Motor neuron (in vitro differentiated cells): ENCODE measurements around the gene NOM1. TPM values are rescaled to one million over a fixed set of nuclear protein-coding genes. Genes with fewer than 3 reads are reported as not detected.

Source experiments
- ATAC-seq, 8 experiments: fragments of 200-7000 bp; cut with Tn5 transposase; replicated peaks in 6 of 8; 2 replicates each; pipeline ENCODE4 v1.8.0; 2021; ENCODE audit warnings: mild to moderate bottlenecking in 8 of 8, moderate library complexity in 8 of 8
- H3K27ac ChIP-seq, 2 donors: fragments of 250-450 bp; sonication (Bioruptor Pico); 2 replicates each; pipeline ENCODE4 v1.9.0; 2021; ENCODE audit warnings: antibody characterized with exemption in 2 of 2, mild to moderate bottlenecking in 2 of 2, moderate library complexity in 1 of 2
- H3K4me1 ChIP-seq, 2 donors: fragments of 250-450 bp; sonication (Bioruptor Pico); replicated peaks in 1 of 2; 2 replicates each; pipeline ENCODE4 v1.6.1; 2021; ENCODE audit warnings: antibody characterized with exemption in 2 of 2, mild to moderate bottlenecking in 2 of 2, moderate library complexity in 1 of 2
- H3K4me3 ChIP-seq, 5 donors: fragments of 250-450 bp; sonication (Bioruptor Pico); 2 replicates each; pipeline ENCODE4 v1.9.0; 2021; ENCODE audit warnings: antibody characterized with exemption in 5 of 5, mild to moderate bottlenecking in 5 of 5, moderate library complexity in 4 of 5
- WGBS, 10 experiments: fragments of 450-650 bp; shearing (Covaris generic); methylation state at CpG; one replicate each; pipeline ENCODE4 v1.0.0; 2022; 5-methylcytosine and 5-hydroxymethylcytosine counted together
- in situ Hi-C, 9 experiments: fragments of 400-800 bp; cut with MboI; loops; one replicate each; pipeline ENCODE4 v1.15.0; 2021; ENCODE audit warnings: low sequenced_read_pairs in 9 of 9, low pct_unique_long_range_greater_than_20kb in 2 of 9; ENCODE audit not compliant: unreplicated experiment in 9 of 9
- total RNA-seq, 8 experiments: library from RNA; unstranded; fragments of 300-600 nt; gene quantifications; 2 replicates each; pipeline versions ENCODE4 v1.2.3 to v1.2.4, GENCODE V29; 2022

Gene NOM1
- total RNA-seq, 8 experiments from 2014 or later: 7.2 to 44.4 (median 9.5) TPM

DNA sequence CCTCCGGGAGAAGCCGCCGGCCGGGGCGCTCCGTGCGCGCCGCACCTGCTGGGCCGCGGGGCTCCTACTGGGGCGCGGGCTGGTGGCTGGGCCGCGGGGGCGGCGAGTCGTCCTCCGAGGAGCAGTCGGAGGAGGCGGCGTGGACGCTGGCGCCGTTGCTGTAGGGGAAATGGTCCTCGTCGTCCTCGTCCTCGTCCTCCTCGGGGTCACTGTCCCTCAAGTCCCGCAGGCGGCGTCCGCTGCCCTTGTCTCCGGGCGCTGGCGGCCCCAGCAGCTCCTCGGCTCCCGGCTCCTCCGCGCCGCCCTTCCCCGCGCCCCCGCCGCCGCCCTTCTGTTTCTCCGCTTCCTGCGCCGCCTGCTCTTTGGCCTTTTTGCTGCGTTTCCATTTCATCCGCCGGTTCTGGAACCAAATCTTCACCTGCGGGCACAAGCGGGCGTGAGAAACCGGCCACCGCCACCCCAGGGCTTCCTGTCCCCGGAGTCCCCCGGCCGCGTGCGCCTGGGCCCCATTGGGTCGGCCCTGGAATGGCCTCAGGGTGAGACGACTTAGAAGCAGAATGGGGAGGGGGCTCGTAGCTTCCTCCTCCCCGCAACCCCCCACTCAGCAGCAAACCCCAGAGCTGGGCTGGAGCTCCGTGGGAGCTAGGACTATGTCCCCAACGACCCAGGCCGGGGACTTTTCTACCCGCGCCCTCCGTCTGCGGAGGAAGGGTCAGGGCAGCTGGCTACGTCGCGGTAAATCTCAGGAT, 56.1 kb downstream of the NOM1 start:
- no peak for ATAC-seq
- in situ Hi-C loops: no loop called here
- peak overlapping the region in 1 of 2 donors; percentile 21 for H3K27ac ChIP-seq
- 0 to 4% (median 2%) methylated on average over 3 to 10 of the region's 77 CpGs; no CpG with 5 or more reads in 7 of the 10 experiments for WGBS, 10 experiments
- peaks cover 23 to 36% of the 10 kb centered on the region in 2 donors for H3K4me1 ChIP-seq
- H3K4me3 ChIP-seq: peak overlapping the region in 3 of 5 donors; percentile 6 to 87 (median 51)

DNA sequence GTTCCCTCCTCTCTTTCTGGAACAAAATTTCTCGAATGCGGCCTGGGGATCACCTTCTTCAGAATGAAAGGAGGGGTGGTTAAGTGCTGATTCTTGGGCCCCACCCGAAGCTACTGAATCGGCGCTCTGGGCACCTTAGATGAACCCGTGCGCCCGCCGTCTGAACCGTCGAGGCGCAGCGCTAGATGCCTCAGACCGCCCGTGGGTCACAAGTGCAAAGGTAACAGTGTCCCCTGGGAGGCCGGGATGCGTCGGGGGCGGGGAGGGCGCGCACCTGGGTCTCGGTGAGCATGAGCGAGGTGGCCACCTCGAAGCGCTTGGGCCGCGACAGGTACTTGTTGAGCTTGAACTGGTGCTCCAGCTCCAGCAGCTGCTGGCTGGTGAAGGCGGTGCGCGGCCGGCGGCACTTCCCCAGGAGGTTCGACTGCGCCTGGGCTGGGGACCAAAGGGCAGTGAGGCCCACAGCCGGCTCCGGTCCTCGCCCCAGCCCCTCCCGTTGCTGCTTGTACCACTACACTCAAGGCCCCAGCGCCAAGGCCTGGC, 56.8 kb downstream of the NOM1 start:
- 2 to 23% (median 11%) methylated on average over 5 to 12 of the region's 39 CpGs; no CpG with 5 or more reads in 6 of the 10 experiments for WGBS, 10 experiments
- Histone ChIP-seq H3K4me1 (peaks cover 23 to 36% of the 10 kb centered on the region in 2 donors), H3K27ac (peak overlapping the region in 1 of 2 donors; percentile 21), H3K4me3 (peak overlapping the region in 2 of 5 donors; percentile 51 to 87)
- in situ Hi-C loops: no loop called here
- no peak for ATAC-seq

DNA sequence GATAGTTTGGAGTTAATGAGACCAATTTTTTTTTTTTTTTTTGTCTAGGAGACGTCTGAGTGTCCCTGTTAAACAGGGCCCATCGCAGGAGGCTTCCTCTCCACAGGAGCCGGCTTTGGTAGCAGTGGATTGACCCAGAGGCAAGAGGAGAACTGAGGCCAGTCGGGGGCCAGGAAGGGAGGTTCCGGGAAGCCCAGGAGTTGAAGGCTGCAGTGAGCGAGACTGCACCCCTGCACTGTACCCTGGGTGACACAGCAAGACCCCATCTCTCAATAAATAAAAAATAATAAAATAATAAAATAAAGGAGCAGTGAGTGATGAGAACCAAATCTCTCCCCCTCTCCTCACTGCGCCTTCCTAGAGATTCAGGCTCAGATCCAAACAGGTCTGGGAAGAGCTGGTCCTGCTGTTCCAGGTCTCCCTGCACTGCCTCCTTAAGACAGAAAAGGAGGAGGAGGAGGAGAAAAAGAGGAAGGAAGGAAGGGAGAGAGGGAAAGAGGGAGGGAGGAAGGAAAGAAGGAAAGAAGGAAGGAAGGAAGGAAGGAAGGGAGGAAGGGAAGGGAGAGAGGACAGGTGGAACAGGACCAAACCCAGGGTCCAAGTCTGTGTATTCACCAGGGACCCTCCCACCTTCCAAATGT, 57.4 kb downstream of the NOM1 start:
- in situ Hi-C loops: no loop called here
- Histone ChIP-seq H3K27ac (peak overlapping the region in 1 of 2 donors; percentile 72), H3K4me3 (peak overlapping the region in 3 of 5 donors; percentile 51 to 87 (median 66)), H3K4me1 (peaks cover 17 to 36% of the 10 kb centered on the region in 2 donors)
- no peak for ATAC-seq
- WGBS, 10 experiments: 0 to 100% (median 41%) methylated on average over 1 to 6 of the region's 7 CpGs; no CpG with 5 or more reads in 2 of the 10 experiments

DNA sequence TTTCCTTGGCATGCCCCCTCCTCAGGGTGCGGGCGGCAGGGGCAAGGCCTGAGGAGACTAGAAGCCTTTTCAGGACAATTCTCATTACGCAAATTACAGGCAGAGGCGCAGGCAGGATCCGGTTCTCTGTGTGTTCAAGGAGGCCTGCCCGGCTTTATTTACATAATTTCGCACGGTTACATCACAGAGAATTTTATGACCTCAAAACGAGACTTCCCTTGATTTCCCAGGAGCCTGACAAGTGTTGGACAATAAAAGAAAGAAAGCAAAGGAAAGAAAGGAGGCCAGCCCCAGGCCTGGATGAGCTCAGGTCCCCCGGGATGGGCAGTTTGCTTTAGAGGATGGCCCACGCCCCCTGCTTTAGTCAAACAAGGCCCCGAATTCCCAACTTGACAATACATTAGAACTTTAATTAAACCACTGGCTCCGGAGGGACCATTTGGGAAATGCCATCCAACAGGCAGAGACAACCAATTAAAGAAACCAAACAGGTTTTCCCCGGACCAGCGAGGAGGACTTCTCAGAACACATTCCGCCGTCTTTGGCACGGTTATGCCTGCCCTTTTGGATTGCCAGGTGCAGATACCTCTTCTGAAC, 58.1 kb downstream of the NOM1 start:
- Histone ChIP-seq H3K27ac (peak overlapping the region in 1 of 2 donors; percentile 72), H3K4me1 (peaks cover 11 to 35% of the 10 kb centered on the region in 2 donors), H3K4me3 (peak overlapping the region in 3 of 5 donors; percentile 51 to 87 (median 66))
- peak in 2 of 8 experiments; percentile 7 to 20 for ATAC-seq
- 7 to 54% (median 17%) methylated on average over 2 to 15 of the region's 18 CpGs; no CpG with 5 or more reads in 1 of the 10 experiments for WGBS, 10 experiments
- in situ Hi-C loops: no loop called here

DNA sequence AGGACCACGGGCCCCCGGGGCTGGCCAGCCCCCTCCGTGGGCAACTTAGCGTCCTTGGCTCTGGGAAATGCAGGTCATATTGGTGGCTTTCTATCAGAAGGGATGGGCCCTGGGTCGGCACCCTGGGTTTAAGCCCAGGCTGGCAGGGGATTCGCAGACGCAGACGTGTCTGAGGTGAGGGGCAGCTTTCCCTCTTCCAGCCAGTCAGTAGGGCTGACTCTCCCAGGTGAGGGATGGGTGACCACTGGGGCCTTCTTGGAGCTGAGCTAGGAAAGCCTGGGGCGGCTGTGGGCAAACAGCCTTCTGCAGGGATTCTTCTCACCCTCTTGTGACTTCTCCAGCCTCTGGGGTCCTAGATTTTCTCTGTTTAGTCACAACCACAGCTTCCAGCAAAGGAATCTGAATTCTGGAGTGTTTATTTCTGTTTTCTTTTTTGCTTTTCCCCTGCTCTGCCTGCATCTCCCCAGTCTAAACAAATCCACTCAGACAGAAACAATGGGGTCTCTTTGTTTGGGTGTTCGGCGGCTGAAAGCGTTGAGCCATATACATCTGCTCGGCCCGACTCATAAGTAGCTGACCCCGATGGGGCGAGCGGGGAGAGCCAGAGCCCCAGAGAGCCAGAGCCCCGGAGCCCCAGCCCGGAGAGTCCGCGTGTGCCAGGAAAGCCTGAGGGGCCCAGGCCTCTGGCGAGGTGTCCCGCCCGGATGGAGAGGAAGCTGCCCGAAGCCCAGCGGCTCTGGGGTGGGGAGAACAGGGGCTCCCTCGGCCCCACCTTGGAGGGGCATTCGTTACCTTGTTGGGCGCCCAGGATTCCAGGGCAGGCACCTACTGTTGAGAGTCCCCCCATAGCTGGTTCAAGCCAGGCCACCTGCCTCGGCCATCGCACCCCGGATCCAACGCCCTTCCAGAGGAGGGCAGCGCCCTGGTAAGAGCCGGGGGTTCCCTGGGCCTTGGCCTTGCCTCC, 59.0 kb downstream of the NOM1 start:
- in situ Hi-C loops: no loop called here

DNA sequence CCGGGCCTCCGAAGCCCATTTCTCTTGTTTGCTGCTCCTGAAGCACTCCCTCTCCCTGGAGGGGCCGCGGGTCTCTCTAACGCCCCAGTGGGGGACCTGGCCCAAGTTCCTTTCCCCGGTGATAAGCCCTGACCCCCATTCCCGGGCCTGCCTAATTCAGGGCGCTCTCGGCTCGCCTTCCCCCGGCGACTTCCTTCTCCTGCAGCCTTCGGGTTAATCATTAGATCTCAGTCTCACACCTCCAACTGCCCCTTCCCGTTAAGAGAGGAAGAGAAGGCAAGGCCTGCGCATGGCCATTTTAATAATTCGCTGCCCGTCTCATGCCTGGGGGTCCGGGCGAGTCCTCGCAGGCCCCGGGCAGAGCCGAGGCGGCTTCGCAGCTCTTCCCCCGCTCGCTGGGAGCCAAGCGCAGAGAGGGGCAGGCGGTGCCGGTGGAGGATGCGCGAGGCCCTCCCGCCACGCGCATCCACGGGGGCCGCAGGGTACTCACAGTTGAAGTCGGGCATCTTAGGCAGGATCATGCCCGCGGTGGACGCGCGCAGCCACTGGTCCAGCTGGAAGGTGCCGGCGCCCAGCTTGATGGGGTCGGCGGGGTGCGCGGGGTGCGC, 59.8 kb downstream of the NOM1 start:
- 0 to 2% (median 0%) methylated on average over 1 to 14 of the region's 49 CpGs; no CpG with 5 or more reads in 6 of the 10 experiments for WGBS, 10 experiments
- in situ Hi-C loops: no loop called here
- H3K27ac ChIP-seq: peak overlapping the region in 1 of 2 donors; percentile 72
- ATAC-seq: no peak
- H3K4me1 ChIP-seq: peaks cover 2 to 20% of the 10 kb centered on the region in 2 donors
- H3K4me3 ChIP-seq: peak overlapping the region; percentile 47 to 87 (median 66)

More for the DNA sequence above, 59.0 kb downstream of the NOM1 start:
- no peak for ATAC-seq
- H3K4me3 ChIP-seq: peak overlapping the region; percentile 47 to 87 (median 66)
- peak overlapping the region in 1 of 2 donors; percentile 72 for H3K27ac ChIP-seq
- peaks cover 3 to 27% of the 10 kb centered on the region in 2 donors for H3K4me1 ChIP-seq
- 0 to 40% (median 14%) methylated on average over 1 to 20 of the region's 35 CpGs; no CpG with 5 or more reads in 2 of the 10 experiments for WGBS, 10 experiments

DNA sequence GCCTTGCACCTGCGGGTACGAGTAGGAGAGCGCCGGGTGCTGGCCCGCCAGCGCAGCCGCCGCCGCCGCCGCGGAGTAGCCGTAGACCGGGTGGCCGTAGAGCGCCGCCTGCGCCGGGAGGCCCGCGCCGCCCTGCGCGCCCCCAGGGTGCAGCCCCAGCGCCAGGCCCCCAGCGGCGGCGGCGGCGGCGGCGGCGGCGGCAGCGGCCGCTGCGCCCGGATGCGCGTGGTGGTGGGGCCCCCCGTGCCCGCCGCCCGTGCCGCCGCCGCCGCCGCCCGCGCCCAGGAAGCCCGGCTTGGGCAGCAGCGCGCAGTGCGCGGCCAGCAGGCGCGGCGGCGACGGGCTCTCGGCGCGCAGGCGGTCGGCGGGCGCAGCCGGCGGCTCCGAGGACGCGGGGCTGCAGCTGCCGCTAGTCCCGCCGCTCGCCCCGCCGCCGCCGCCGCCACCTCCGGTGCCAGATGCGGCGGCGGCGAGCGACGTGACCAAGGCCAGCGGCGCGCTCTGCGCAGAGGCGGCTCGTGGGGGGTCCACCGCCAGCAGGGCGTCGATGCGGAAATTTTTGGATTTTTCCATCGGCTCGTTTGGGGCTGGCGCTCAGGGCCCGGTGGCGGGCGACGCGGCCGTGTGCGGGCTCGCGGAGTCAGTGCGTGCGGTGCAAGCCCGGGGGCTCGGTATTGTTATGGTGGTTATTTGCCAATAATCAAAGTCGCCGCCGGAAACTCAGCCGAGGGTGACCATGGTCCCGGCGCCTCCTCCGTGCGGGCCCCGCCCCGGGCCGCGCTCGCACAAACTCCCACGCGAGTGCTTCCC, 60.5 kb downstream of the NOM1 start:
- ATAC-seq: peak in 5 of 8 experiments; percentile 3 to 33 (median 15)
- in situ Hi-C loops: no loop called here
- Histone ChIP-seq H3K4me3 (peak overlapping the region; percentile 47 to 87 (median 66)), H3K27ac (peak overlapping the region in 1 of 2 donors; percentile 72), H3K4me1 (peaks cover 0 to 18% of the 10 kb centered on the region in 2 donors)
- WGBS, 10 experiments: no CpG with 5 or more reads among the region's 130 CpGs

DNA sequence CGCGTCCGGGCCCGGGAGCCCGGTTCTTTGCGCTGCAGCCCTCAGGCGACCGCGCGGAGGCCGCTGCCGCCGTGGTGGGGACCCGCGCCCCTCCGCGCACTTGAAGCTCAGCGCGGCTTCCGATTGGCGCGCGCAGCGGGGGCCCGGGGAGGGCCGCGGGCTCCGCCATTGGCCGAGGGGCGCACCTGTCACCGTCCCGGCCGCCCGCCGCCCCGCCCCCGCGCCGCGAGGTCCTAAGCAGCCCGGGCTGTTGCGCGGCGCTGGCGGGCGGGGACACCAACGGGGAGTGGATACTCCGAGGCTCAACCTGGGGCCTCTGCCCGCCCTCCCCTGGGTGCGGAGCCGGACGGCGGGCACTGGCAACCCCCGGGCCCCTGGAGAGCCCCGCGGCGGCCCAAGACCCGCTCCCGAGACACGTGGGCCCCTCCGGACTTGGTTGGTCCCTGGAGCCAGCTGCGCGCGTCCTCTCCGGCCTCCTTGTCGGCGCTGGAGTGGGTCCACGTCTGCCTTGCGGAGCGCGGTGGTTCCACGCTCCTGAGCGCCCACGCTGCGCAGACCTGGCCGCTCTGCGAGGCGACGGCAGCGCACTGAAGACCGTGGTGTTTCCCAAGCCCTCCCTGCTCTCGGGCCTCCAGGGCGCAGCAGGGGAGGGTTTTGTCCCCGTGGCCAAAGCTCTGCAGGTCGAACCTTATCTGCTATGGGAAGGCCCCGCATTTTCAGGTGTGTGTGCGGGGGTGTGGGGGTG, 61.2 kb downstream of the NOM1 start, which contains the start of gene MNX1:
MNX1 (minus strand) TSS at position 76 of the 745 bp plus-strand sequence. CDS start 313 bp downstream, outside the sequence.
- in situ Hi-C loops: no loop called here
- peak; percentile 87 to 94 (median 93) for ATAC-seq
- Histone ChIP-seq H3K4me3 (peak within 1 kb of the TSS; percentile 47 to 87 (median 66)), H3K4me1 (peaks cover 3 to 12% of the 10 kb centered on the region in 2 donors), H3K27ac (peak within 1 kb of the TSS in 1 of 2 donors; percentile 72)
- 0 to 10% methylated on average over 1 to 3 of the region's 87 CpGs; no CpG with 5 or more reads in 8 of the 10 experiments for WGBS, 10 experiments

DNA sequence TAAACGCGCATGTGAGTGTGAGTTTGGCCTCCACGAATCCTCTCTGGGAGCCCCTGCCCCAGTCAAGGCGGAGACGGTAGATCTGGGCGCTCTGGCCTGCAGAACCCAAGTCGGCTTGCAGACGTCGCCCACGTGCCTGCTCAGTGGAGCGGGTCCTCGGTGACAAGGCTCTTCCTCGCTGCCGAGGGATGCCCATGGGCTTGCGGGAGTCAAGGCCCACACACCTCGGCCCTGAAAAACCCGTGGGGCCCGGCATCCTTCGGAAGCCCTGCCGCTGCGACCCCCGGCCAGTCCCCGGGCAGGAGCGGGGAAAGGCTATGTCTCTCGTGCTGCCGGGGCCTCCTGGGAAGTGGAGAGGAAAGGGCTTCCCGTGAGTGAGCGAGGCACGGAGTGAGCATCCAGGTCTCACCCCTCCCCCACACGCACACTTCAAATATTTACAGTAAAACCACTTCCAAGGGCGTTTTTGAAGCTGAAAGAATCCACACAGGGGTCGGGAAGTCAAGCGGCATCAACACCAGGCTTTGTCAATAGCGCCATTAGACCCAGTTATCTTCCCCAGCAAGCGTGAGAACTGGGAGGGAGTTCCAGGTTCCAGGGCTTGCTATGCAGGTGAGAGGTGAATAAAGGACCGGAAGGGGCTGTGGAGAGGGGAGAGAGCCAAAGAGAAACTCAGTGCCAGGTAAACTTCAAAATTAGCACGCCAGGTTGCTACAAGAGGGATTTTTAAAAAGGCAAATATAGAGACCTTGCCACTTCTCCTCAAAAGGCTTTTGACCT, 62.0 kb downstream of the NOM1 start:
- Histone ChIP-seq H3K27ac (peak overlapping the region in 1 of 2 donors; percentile 28), H3K4me1 (peaks cover 11 to 18% of the 10 kb centered on the region in 2 donors), H3K4me3 (peak overlapping the region; percentile 47 to 87 (median 66))
- 0 to 9% (median 3%) methylated on average over 1 to 20 of the region's 37 CpGs; no CpG with 5 or more reads in 1 of the 10 experiments for WGBS, 10 experiments
- in situ Hi-C loops: no loop called here
- peak in 1 of 8 experiments; percentile 5 for ATAC-seq

DNA sequence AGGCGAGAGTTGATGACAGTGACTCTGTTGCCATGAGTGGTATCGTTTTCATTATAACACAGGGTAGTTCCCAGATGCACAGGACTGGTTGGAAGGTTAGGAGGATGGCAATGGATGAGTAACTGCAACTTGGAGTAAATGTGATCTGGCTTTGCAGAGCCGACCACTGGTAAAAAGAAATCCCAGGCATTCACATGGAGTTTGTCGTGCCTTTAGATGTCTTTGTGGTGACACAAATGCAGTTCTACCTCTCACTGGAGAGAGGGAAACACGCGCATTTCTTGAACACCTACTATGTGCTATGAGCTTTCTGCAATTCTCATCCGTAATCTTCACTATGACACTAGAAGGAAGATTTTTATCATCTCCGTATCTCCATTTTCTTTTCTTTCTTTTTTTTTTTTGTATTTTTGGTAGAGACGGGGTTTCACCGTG, 62.6 kb downstream of the NOM1 start:
- no peak for ATAC-seq
- no peak overlapping the region for H3K27ac ChIP-seq
- peak overlapping the region in 1 of 5 donors; percentile 87 for H3K4me3 ChIP-seq
- in situ Hi-C loops: no loop called here
- peaks cover 17 to 21% of the 10 kb centered on the region in 2 donors for H3K4me1 ChIP-seq
- 0 to 70% (median 13%) methylated on average over 1 to 8 of the region's 10 CpGs for WGBS, 10 experiments
